ENCODE data around the gene TUBGCP3. TPM values are rescaled to one million over a fixed set of nuclear protein-coding genes. Genes with fewer than 3 reads are reported as not detected.

The TUBGCP3 gene
- total RNA-seq, 2 experiments from 2014 or later, result 30.6 to 31.3 TPM

- no peak overlapping the region for H3K27ac Mint-ChIP-seq
- ChIA-PET CTCF (no interaction called here), POLR2A (no interaction called here)
- no peak overlapping the region for H3K4me3 Mint-ChIP-seq
- no peaks in the 10 kb centered on the region for H3K4me1 Mint-ChIP-seq (ENCODE audit: low read depth)
- peaks cover 41% of the 10 kb centered on the region for H3K27me3 Mint-ChIP-seq
- no peak for TF ChIP-seq CTCF (IDR thresholded peaks at IDR 0.05)
- ATAC-seq (ENCODE audit: poor library complexity) (no peak), DNase-seq (no peak)
- intact Hi-C loops (cut with DNase I, micrococcal nuclease), result no loop called here
- Histone ChIP-seq H3K36me3 (ENCODE audit: insufficient read depth, low read length) (no peaks in the 10 kb centered on the region), H3K4me3 (ENCODE audit: low read length) (no peak overlapping the region), H3K27me3 (ENCODE audit: control insufficient read depth in 1 of 2, insufficient read depth in 2 of 2, low read length in 2 of 2) (peaks cover 10 to 17% of the 10 kb centered on the region in 2 experiments), H3K4me1 (ENCODE audit: insufficient read depth, low read length) (no peaks in the 10 kb centered on the region), H3K27ac (ENCODE audit: low read depth in 1 of 2, low read length in 2 of 2) (no peak overlapping the region), H3K9me3 (ENCODE audit: control insufficient read depth in 1 of 2, insufficient read depth in 1 of 2, low read length in 2 of 2) (peaks cover 7 to 8% of the 10 kb centered on the region in 2 experiments)
- H3K36me3 Mint-ChIP-seq (ENCODE audit: low read depth), result no peaks in the 10 kb centered on the region
- no peaks in the 10 kb centered on the region for H3K9me3 Mint-ChIP-seq
These were observed 146.1 kb downstream of the TUBGCP3 start for GRCh38 chr13:112441779-112442310.

- Mint-ChIP-seq H3K27me3 (peaks cover 39% of the 10 kb centered on the region), H3K27ac (no peak overlapping the region), H3K9me3 (no peaks in the 10 kb centered on the region), H3K4me1 (ENCODE audit: low read depth) (no peaks in the 10 kb centered on the region), H3K36me3 (ENCODE audit: low read depth) (no peaks in the 10 kb centered on the region), H3K4me3 (no peak overlapping the region)
- Histone ChIP-seq H3K27me3 (ENCODE audit: control insufficient read depth in 1 of 2, insufficient read depth in 2 of 2, low read length in 2 of 2) (peaks cover 10 to 15% of the 10 kb centered on the region in 2 experiments), H3K36me3 (ENCODE audit: insufficient read depth, low read length) (no peaks in the 10 kb centered on the region), H3K4me3 (ENCODE audit: low read length) (no peak overlapping the region), H3K9me3 (ENCODE audit: control insufficient read depth in 1 of 2, insufficient read depth in 1 of 2, low read length in 2 of 2) (peaks cover 5 to 10% of the 10 kb centered on the region in 2 experiments), H3K4me1 (ENCODE audit: insufficient read depth, low read length) (no peaks in the 10 kb centered on the region), H3K27ac (ENCODE audit: low read depth in 1 of 2, low read length in 2 of 2) (no peak overlapping the region)
- intact Hi-C loops (cut with DNase I, micrococcal nuclease), result no loop called here
- no peak for TF ChIP-seq CTCF (IDR thresholded peaks at IDR 0.05)
- DNase-seq, result no peak
- ATAC-seq (ENCODE audit: poor library complexity), result no peak
- ChIA-PET CTCF (no interaction called here), POLR2A (no interaction called here)
These were observed 146.7 kb downstream of the TUBGCP3 start for GRCh38 chr13:112441226-112441625.

GRCh38 chr13:112438515-112438914 is 149.4 kb downstream of the TUBGCP3 start:
- ChIA-PET CTCF (no interaction called here), POLR2A (no interaction called here)
- intact Hi-C loops (cut with DNase I, micrococcal nuclease), result no loop called here
- no peak for TF ChIP-seq CTCF (IDR thresholded peaks at IDR 0.05)
- Histone ChIP-seq H3K4me1 (ENCODE audit: insufficient read depth, low read length) (no peaks in the 10 kb centered on the region), H3K36me3 (ENCODE audit: insufficient read depth, low read length) (no peaks in the 10 kb centered on the region), H3K4me3 (ENCODE audit: low read length) (no peak overlapping the region), H3K9me3 (ENCODE audit: control insufficient read depth in 1 of 2, insufficient read depth in 1 of 2, low read length in 2 of 2) (peaks cover 10 to 17% of the 10 kb centered on the region in 2 experiments), H3K27ac (ENCODE audit: low read depth in 1 of 2, low read length in 2 of 2) (no peak overlapping the region), H3K27me3 (ENCODE audit: control insufficient read depth in 1 of 2, insufficient read depth in 2 of 2, low read length in 2 of 2) (peaks cover 1 to 7% of the 10 kb centered on the region in 2 experiments)
- ATAC-seq (ENCODE audit: poor library complexity) (no peak), DNase-seq (no peak)
- no peak overlapping the region for H3K4me3 Mint-ChIP-seq
- no peak overlapping the region for H3K27ac Mint-ChIP-seq
- H3K4me1 Mint-ChIP-seq (ENCODE audit: low read depth), result no peaks in the 10 kb centered on the region
- H3K27me3 Mint-ChIP-seq, result peaks cover 25% of the 10 kb centered on the region
- H3K36me3 Mint-ChIP-seq (ENCODE audit: low read depth), result no peaks in the 10 kb centered on the region
- no peaks in the 10 kb centered on the region for H3K9me3 Mint-ChIP-seq
